T-helper 17 cell (primary cell): ENCODE data around the gene RNU6-8. TPM values are rescaled to one million over a fixed set of nuclear protein-coding genes. Genes with fewer than 3 reads are reported as not detected.

ENCODE experiments used
- ATAC-seq: fragments of 150-1000 bp; cut with Tn5 transposase; 2 replicates; pipeline ENCODE4 v1.10.0; 2021; ENCODE audit warnings: mild to moderate bottlenecking, moderate library complexity
- DNase-seq, 3 donors: peaks; one replicate each; pipeline versions ENCODE4 v3.0.0 to v3.0.0-alpha.2; 2020 to 2021
- H3K9me3 ChIP-seq: one replicate; pipeline ENCODE4 v1.7.0; 2013; ENCODE audit warnings: low read length, mild to moderate bottlenecking; ENCODE audit not compliant: control insufficient read depth, poor library complexity, severe bottlenecking
- H3K27ac Mint-ChIP-seq: one replicate; pipeline ENCODE4 v1.8.0; 2022; ENCODE audit warnings: mild to moderate bottlenecking, moderate library complexity, mixed read lengths
- H3K27me3 Mint-ChIP-seq: one replicate; pipeline ENCODE4 v1.8.0; 2022; ENCODE audit warnings: mixed read lengths
- H3K36me3 Mint-ChIP-seq: one replicate; pipeline ENCODE4 v1.8.0; 2022; ENCODE audit warnings: low read depth, mixed read lengths
- H3K4me1 Mint-ChIP-seq: one replicate; pipeline ENCODE4 v1.8.0; 2022; ENCODE audit warnings: mild to moderate bottlenecking, mixed read lengths
- H3K4me3 Mint-ChIP-seq: one replicate; pipeline ENCODE4 v1.8.0; 2022; ENCODE audit warnings: mild to moderate bottlenecking, moderate library complexity, mixed read lengths
- total RNA-seq, 4 donors: library from RNA in 2 of 4; stranded (reverse) in 2 of 4; gene quantifications; one replicate each; pipeline ENCODE4 v1.2.3 and lab custom pipeline; 2022 to 2026

The RNU6-8 gene
- total RNA-seq, 2 donors from 2014 or later = not detected

DNA sequence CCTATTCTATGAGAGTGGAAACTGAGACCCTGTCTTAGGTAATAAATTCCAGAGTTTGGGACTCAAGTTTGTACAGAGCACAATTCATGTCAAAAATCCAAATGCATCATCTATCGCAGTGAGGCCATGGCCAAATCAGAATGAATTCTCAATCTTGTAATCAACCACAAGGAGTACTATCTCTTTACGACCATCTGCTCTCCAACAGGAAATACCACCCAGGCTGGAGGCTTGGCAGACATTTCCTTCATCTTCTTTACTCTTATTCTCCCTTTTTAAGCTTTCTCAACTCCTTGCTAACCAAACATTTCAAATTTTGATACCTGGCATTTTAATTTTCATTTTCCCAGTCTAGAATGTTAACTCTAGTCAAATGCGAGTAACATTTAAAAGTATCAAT, 33.9 kb downstream of the RNU6-8 start:
- DNase-seq (no peak), ATAC-seq (no peak)
- H3K36me3 Mint-ChIP-seq = no peaks in the 10 kb centered on the region
- no peak overlapping the region for H3K27ac Mint-ChIP-seq
- H3K4me3 Mint-ChIP-seq = no peak overlapping the region
- peaks cover 5% of the 10 kb centered on the region for H3K4me1 Mint-ChIP-seq
- no peaks in the 10 kb centered on the region for H3K9me3 ChIP-seq
- no peaks in the 10 kb centered on the region for H3K27me3 Mint-ChIP-seq

- H3K4me1 Mint-ChIP-seq = no peaks in the 10 kb centered on the region
- ATAC-seq = no peak
- H3K36me3 Mint-ChIP-seq = no peaks in the 10 kb centered on the region
- H3K27ac Mint-ChIP-seq = no peak overlapping the region
- no peak overlapping the region for H3K4me3 Mint-ChIP-seq
- H3K27me3 Mint-ChIP-seq = no peaks in the 10 kb centered on the region
- DNase-seq = no peak
- H3K9me3 ChIP-seq = no peaks in the 10 kb centered on the region
Observed at GRCh38 chr14:32167907-32168306, 35.2 kb downstream of the RNU6-8 start.

- ATAC-seq (no peak), DNase-seq (no peak)
- H3K9me3 ChIP-seq = no peaks in the 10 kb centered on the region
- no peak overlapping the region for H3K27ac Mint-ChIP-seq
- H3K36me3 Mint-ChIP-seq = no peaks in the 10 kb centered on the region
- H3K4me3 Mint-ChIP-seq = no peak overlapping the region
- H3K4me1 Mint-ChIP-seq = no peaks in the 10 kb centered on the region
- no peaks in the 10 kb centered on the region for H3K27me3 Mint-ChIP-seq
Observed at GRCh38 chr14:32166924-32167323, 36.1 kb downstream of the RNU6-8 start.

DNA sequence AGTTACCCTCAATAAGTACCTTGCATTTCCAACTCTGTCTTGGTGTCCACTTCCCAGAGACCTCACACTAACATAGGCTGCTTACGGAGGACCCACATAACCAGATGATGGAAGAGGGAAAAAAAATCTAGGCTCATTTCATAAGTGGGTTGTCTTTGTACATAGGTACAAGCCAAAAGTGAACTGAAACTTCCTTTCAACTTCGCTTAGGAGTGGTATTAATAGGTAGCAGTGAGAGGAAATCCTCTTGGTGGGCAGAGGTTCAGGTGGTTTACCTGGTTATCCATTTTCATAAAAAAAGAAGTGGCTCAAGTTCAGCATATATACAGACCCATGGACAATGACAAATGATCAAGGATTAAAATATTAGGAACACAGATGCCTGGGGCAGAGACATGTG, 37.0 kb downstream of the RNU6-8 start:
- H3K9me3 ChIP-seq = no peaks in the 10 kb centered on the region
- no peak overlapping the region for H3K4me3 Mint-ChIP-seq
- no peaks in the 10 kb centered on the region for H3K27me3 Mint-ChIP-seq
- ATAC-seq (no peak), DNase-seq (no peak)
- no peaks in the 10 kb centered on the region for H3K36me3 Mint-ChIP-seq
- no peaks in the 10 kb centered on the region for H3K4me1 Mint-ChIP-seq
- no peak overlapping the region for H3K27ac Mint-ChIP-seq

Other genes with a start within 250 kb of the RNU6-8 start
- gene ARHGAP5, start 126.0 kb downstream of the RNU6-8 start, total RNA-seq = 10 to 100 TPM; 65.1 to 77.7 TPM
- gene RNU6-7, start 1.2 kb downstream of the RNU6-8 start, total RNA-seq = not detected
- 1 to 10 TPM; 1.9 to 2.9 TPM for gene AKAP6, start 126.0 kb upstream of the RNU6-8 start, total RNA-seq